OCI-LY1 (cell line): ENCODE measurements around the gene PDGFD.

ENCODE experiments used
- H2AFZ ChIP-seq: fragments of 200-600 bp; sonication (generic), shearing (Covaris generic); 2 replicates; pipeline ENCODE4 v1.6.0; 2014; ENCODE audit warnings: antibody characterized with exemption, mild to moderate bottlenecking, low read length
- H3F3A ChIP-seq: fragments of 200-600 bp; sonication (generic), shearing (Covaris generic); 2 replicates; pipeline ENCODE4 v1.6.0; 2014; ENCODE audit warnings: mild to moderate bottlenecking, antibody characterized with exemption, low read length, moderate library complexity; ENCODE audit not compliant: insufficient read depth
- H3K27ac ChIP-seq: fragments of 200-600 bp; sonication (generic); 2 replicates; pipeline ENCODE4 v1.5.1; 2014; ENCODE audit warnings: low read length, mixed run types, mild to moderate bottlenecking, low read depth; ENCODE audit not compliant: poor library complexity, severe bottlenecking
- H3K27me3 ChIP-seq: fragments of 200-600 bp; sonication (generic); 2 replicates; pipeline ENCODE4 v1.6.0; 2014; ENCODE audit warnings: antibody characterized with exemption, mild to moderate bottlenecking, low read length, moderate library complexity; ENCODE audit not compliant: insufficient read depth
- H3K36me3 ChIP-seq: fragments of 200-600 bp; sonication (generic); 2 replicates; pipeline ENCODE4 v1.6.1; 2014; ENCODE audit warnings: mild to moderate bottlenecking, antibody characterized with exemption, low read length, moderate library complexity, mixed read lengths; ENCODE audit not compliant: insufficient read depth
- H3K4me1 ChIP-seq: fragments of 200-600 bp; sonication (generic); 2 replicates; pipeline ENCODE4 v1.5.1; 2014; ENCODE audit warnings: mild to moderate bottlenecking, low read length, moderate library complexity; ENCODE audit not compliant: insufficient read depth, severe bottlenecking
- H3K4me2 ChIP-seq: fragments of 200-600 bp; sonication (generic), shearing (Covaris generic); 2 replicates; pipeline ENCODE4 v1.6.1; 2014; ENCODE audit warnings: low read length
- H3K4me3 ChIP-seq: fragments of 200-600 bp; sonication (generic); 2 replicates; pipeline ENCODE4 v1.5.1; 2014; ENCODE audit warnings: low read length, low read depth, mild to moderate bottlenecking, mixed read lengths; ENCODE audit not compliant: poor library complexity, severe bottlenecking
- H3K79me2 ChIP-seq: fragments of 200-600 bp; shearing (Covaris generic); 2 replicates; pipeline ENCODE4 v1.6.1; 2016; ENCODE audit warnings: mixed run types, low read length, mixed read lengths; ENCODE audit not compliant: insufficient read depth
- H3K9ac ChIP-seq: fragments of 200-600 bp; sonication (generic), shearing (Covaris generic); 2 replicates; pipeline ENCODE4 v1.6.1; 2014; ENCODE audit warnings: mild to moderate bottlenecking, low read length, mixed read lengths
- H3K9me2 ChIP-seq: fragments of 200-600 bp; sonication (generic), shearing (Covaris generic); 2 replicates; pipeline ENCODE4 v1.6.1; 2014; ENCODE audit warnings: low read depth, mild to moderate bottlenecking, low read length, mixed read lengths
- H3K9me3 ChIP-seq: fragments of 200-600 bp; shearing (Covaris generic); 2 replicates; pipeline ENCODE4 v1.6.1; 2014; ENCODE audit warnings: low read length, mixed read lengths
- H4K20me1 ChIP-seq: fragments of 200-600 bp; sonication (generic), shearing (Covaris generic); 2 replicates; pipeline ENCODE4 v1.6.0; 2016; ENCODE audit warnings: mild to moderate bottlenecking, low read length; ENCODE audit not compliant: insufficient read depth
- EZH2 ChIP-seq: fragments of 200-600 bp; sonication (generic), shearing (Covaris generic); IDR thresholded peaks from 2 replicates; pipeline ENCODE4 v1.8.0; 2017; ENCODE audit warnings: borderline replicate concordance, mixed run types, mild to moderate bottlenecking, antibody characterized with exemption, low read length, moderate library complexity, mixed read lengths
- TF ChIP-seq, protein P1 (sequence below): fragments of 200-600 bp; sonication (generic), shearing (Covaris generic); IDR thresholded peaks from 2 replicates; pipeline ENCODE4 v1.5.1; 2017; ENCODE audit warnings: mild to moderate bottlenecking, antibody characterized with exemption, low read length, moderate library complexity, mixed read lengths

The PDGFD gene

DNA sequence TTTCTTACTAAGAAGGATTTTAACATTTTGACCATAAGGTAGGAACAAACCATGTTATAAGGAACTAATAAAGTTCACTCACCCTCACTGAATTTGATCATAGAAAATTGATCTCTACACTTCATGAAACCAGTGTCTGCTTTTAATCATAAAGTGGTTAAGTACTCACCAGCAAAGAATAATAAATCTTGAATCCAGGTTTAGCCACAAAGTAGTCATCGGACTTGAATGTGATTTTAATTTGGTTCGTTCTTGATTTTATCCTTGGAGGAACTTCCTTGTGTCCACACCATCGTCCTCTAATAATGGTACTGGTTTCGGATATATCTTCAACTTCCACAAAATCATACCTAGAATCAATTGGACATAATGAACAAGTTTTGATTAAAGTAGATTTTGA, 168.1 kb downstream of the PDGFD start:
- H3K4me3 ChIP-seq = no peak overlapping the region
- H3K36me3 ChIP-seq = no peaks in the 10 kb centered on the region; the same call in 1 of the 2 replicates
- no peaks in the 10 kb centered on the region for H3K9me3 ChIP-seq
- H2AFZ ChIP-seq = no peak overlapping the region
- no peak overlapping the region for H3K27ac ChIP-seq
- H3K79me2 ChIP-seq = no peaks in the 10 kb centered on the region
- H3K9ac ChIP-seq = no peak overlapping the region
- H3K9me2 ChIP-seq = no peaks in the 10 kb centered on the region
- H3K27me3 ChIP-seq = no peaks in the 10 kb centered on the region
- no peak for TF ChIP-seq EZH2
- TF ChIP-seq, protein P1, sequence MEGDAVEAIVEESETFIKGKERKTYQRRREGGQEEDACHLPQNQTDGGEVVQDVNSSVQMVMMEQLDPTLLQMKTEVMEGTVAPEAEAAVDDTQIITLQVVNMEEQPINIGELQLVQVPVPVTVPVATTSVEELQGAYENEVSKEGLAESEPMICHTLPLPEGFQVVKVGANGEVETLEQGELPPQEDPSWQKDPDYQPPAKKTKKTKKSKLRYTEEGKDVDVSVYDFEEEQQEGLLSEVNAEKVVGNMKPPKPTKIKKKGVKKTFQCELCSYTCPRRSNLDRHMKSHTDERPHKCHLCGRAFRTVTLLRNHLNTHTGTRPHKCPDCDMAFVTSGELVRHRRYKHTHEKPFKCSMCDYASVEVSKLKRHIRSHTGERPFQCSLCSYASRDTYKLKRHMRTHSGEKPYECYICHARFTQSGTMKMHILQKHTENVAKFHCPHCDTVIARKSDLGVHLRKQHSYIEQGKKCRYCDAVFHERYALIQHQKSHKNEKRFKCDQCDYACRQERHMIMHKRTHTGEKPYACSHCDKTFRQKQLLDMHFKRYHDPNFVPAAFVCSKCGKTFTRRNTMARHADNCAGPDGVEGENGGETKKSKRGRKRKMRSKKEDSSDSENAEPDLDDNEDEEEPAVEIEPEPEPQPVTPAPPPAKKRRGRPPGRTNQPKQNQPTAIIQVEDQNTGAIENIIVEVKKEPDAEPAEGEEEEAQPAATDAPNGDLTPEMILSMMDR = no peak
- no peak overlapping the region for H3K4me2 ChIP-seq
- no peaks in the 10 kb centered on the region for H3F3A ChIP-seq
- no peaks in the 10 kb centered on the region for H4K20me1 ChIP-seq
- no peaks in the 10 kb centered on the region for H3K4me1 ChIP-seq

DNA sequence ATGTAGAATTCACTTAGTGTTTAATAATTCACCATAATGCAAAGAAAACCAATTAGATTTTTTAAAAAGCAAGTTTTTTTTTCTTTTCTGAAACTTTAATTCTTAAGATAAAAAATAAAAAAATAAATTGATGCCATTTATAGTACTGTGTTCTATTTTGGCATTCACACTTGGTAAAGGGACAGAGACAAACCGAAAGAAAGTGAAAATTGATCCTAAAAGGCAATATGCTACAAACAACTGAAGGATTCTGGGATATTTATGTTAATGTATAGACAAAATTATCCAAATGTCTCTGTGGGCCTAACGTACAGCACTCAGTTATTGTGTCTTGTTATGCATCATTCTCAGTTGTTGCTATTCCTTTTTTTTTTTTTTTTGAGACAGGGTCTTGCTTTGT, 169.4 kb downstream of the PDGFD start:
- Histone ChIP-seq H3K9ac (no peak overlapping the region), H3K4me2 (no peak overlapping the region), H3F3A (no peaks in the 10 kb centered on the region), H3K4me1 (no peaks in the 10 kb centered on the region), H3K27me3 (no peaks in the 10 kb centered on the region), H3K36me3 (no peaks in the 10 kb centered on the region; the same call in 1 of the 2 replicates), H3K4me3 (no peak overlapping the region), H3K79me2 (no peaks in the 10 kb centered on the region), H3K27ac (no peak overlapping the region), H3K9me3 (no peaks in the 10 kb centered on the region), H2AFZ (no peak overlapping the region), H3K9me2 (no peaks in the 10 kb centered on the region), H4K20me1 (no peaks in the 10 kb centered on the region)
- no peak for TF ChIP-seq EZH2
- TF ChIP-seq, protein P1 = no peak

DNA sequence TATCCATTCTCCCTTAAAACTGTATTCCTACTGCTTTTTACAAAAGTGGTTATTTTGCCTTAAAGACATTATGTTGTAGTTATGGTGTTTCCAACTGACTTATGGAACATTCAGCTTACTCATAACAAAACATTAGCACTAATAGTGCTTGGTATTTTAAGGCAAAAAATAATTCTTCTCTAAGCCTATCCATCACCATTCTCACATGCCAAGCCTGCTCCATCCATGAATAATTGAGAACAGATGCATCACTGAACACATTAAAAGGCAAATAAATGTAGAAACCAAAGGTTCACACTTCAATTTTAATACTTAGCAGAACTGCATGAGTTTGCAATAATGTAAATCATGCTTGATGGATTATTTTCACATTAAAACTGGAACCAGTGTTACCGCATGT, 169.9 kb downstream of the PDGFD start:
- H3K4me3 ChIP-seq = no peak overlapping the region
- H3K9ac ChIP-seq = no peak overlapping the region
- H3F3A ChIP-seq = no peaks in the 10 kb centered on the region
- no peaks in the 10 kb centered on the region for H3K4me1 ChIP-seq
- H4K20me1 ChIP-seq = no peaks in the 10 kb centered on the region
- H3K9me3 ChIP-seq = no peaks in the 10 kb centered on the region
- no peaks in the 10 kb centered on the region for H3K9me2 ChIP-seq
- H3K27ac ChIP-seq = no peak overlapping the region
- no peaks in the 10 kb centered on the region for H3K27me3 ChIP-seq
- TF ChIP-seq, protein P1 = no peak
- TF ChIP-seq EZH2 = no peak
- no peaks in the 10 kb centered on the region; the same call in 1 of the 2 replicates for H3K36me3 ChIP-seq
- no peak overlapping the region for H3K4me2 ChIP-seq
- H3K79me2 ChIP-seq = no peaks in the 10 kb centered on the region
- no peak overlapping the region for H2AFZ ChIP-seq
